MM.1S (cell line): ENCODE measurements around the gene WDR64.

ENCODE experiments used
- DNase-seq: peaks from one replicate; pipeline ENCODE4 v3.0.0-alpha.2; 2015
- H2AFZ ChIP-seq: fragments of 300-600 bp; sonication (generic); 2 replicates; pipeline ENCODE4 v1.6.0; 2016; ENCODE audit warnings: antibody characterized with exemption, low read length
- H3F3A ChIP-seq: fragments of 300-600 bp; sonication (generic); 2 replicates; pipeline ENCODE4 v1.6.1; 2016; ENCODE audit warnings: mild to moderate bottlenecking, antibody characterized with exemption, low read length, moderate library complexity, mixed read lengths; ENCODE audit not compliant: insufficient read depth
- H3K27ac ChIP-seq: fragments of 300-600 bp; sonication (generic); 2 replicates; pipeline ENCODE4 v1.5.1; 2016; ENCODE audit warnings: mild to moderate bottlenecking, low read length
- H3K27me3 ChIP-seq: fragments of 300-600 bp; sonication (generic); replicated peaks from 2 replicates; pipeline ENCODE4 v1.6.0; 2016; ENCODE audit warnings: low read length; ENCODE audit not compliant: insufficient read depth
- H3K36me3 ChIP-seq: fragments of 300-600 bp; sonication (generic); replicated peaks from 2 replicates; pipeline ENCODE4 v1.6.1; 2016; ENCODE audit warnings: mild to moderate bottlenecking, low read length, mixed read lengths; ENCODE audit not compliant: insufficient read depth
- H3K4me1 ChIP-seq: fragments of 300-600 bp; sonication (generic); 2 replicates; pipeline ENCODE4 v1.6.1; 2016; ENCODE audit warnings: low read length, mixed read lengths
- H3K4me2 ChIP-seq: fragments of 300-600 bp; sonication (generic); 2 replicates; pipeline ENCODE4 v1.6.0; 2016; ENCODE audit warnings: low read depth, low read length
- H3K4me3 ChIP-seq: fragments of 300-600 bp; sonication (generic); 2 replicates; pipeline ENCODE4 v1.5.1; 2016; ENCODE audit warnings: low read length, mixed read lengths
- H3K79me2 ChIP-seq: fragments of 300-600 bp; sonication (generic); 2 replicates; pipeline ENCODE4 v1.6.1; 2016; ENCODE audit warnings: mixed run types, low read length, mixed read lengths
- H3K9ac ChIP-seq: fragments of 300-600 bp; sonication (generic); 2 replicates; pipeline ENCODE4 v1.6.1; 2016; ENCODE audit warnings: low read length, mixed read lengths
- H3K9me2 ChIP-seq: fragments of 300-600 bp; sonication (generic); replicated peaks from 2 replicates; pipeline ENCODE4 v1.6.1; 2016; ENCODE audit warnings: mild to moderate bottlenecking, low read length, mixed read lengths; ENCODE audit not compliant: insufficient read depth
- H3K9me3 ChIP-seq: fragments of 300-600 bp; sonication (generic); replicated peaks from 2 replicates; pipeline ENCODE4 v1.6.1; 2016; ENCODE audit warnings: mild to moderate bottlenecking, low read length, mixed read lengths; ENCODE audit not compliant: insufficient read depth
- H4K20me1 ChIP-seq: fragments of 300-600 bp; sonication (generic); 2 replicates; pipeline ENCODE4 v1.6.1; 2016; ENCODE audit warnings: mild to moderate bottlenecking, low read length, moderate library complexity, mixed read lengths; ENCODE audit not compliant: insufficient read depth
- CTCF ChIP-seq: fragments of 300-600 bp; sonication (generic); IDR thresholded peaks from 2 replicates; pipeline ENCODE4 v1.5.1; 2016; ENCODE audit warnings: antibody characterized with exemption, low read length, mixed read lengths
- EZH2 ChIP-seq: fragments of 300-600 bp; sonication (generic); optimal IDR thresholded peaks from 2 replicates; pipeline ENCODE3; 2017; ENCODE audit warnings: low read depth, mild to moderate bottlenecking, antibody characterized with exemption, low read length, mixed read lengths
- EZH2phosphoT487 ChIP-seq: fragments of 300-600 bp; sonication (generic); IDR thresholded peaks from 2 replicates; pipeline ENCODE4 v1.6.1; 2018; ENCODE audit warnings: antibody characterized with exemption, low read length

Gene WDR64

DNA sequence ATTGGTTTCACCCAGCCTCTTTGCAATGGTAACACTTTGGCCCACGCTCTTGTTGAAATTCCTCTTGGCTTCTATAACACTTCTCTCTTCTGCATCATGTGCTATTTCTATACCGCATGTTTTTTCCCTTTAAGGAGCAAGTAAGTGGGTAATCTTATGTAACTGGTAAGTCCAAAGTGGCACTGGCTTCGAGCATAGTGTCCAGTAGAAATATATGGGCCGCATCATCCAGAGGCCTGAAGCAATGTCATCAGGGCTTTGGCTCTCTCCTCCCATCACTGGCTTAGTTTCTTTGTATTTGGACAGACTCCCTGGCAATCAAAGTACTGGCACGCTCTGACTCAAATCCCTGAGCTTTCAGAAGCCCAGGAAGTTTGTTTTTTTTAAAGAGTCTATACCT lies 29.4 kb upstream of the WDR64 start:
- no peaks in the 10 kb centered on the region for H3K79me2 ChIP-seq
- H3K4me1 ChIP-seq = peaks cover 5% of the 10 kb centered on the region; the same call in 1 of the 2 replicates
- no peak overlapping the region for H2AFZ ChIP-seq
- no peaks in the 10 kb centered on the region for H3K36me3 ChIP-seq
- H3K4me3 ChIP-seq = no peak overlapping the region
- no peaks in the 10 kb centered on the region for H4K20me1 ChIP-seq
- DNase-seq = no peak
- TF ChIP-seq EZH2phosphoT487 (no peak), CTCF (no peak), EZH2 (no peak)
- no peaks in the 10 kb centered on the region for H3K27me3 ChIP-seq
- H3K9me3 ChIP-seq = no peaks in the 10 kb centered on the region
- H3K27ac ChIP-seq = no peak overlapping the region
- H3K9me2 ChIP-seq = no peaks in the 10 kb centered on the region
- no peak overlapping the region for H3K4me2 ChIP-seq
- H3K9ac ChIP-seq = no peak overlapping the region
- H3F3A ChIP-seq = peaks cover 2% of the 10 kb centered on the region; the same call in 1 of the 2 replicates

DNA sequence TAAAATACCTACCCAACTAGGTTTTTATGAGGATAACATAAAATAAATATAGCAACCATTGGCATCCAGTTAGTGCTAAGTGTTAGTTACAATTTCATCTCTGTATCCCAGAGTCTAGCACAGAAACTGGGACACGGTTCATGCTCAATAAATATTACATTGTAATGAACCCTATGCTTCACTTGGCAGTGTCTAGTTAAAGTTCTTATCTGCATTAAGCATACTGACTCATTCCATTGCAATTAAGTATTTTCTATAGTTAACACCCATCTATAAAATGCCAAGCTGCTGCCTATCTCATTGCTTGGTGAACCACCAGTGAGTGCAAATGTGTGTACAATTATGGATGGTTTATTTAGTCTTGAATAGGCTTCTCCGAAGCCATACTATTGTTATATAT lies 27.1 kb upstream of the WDR64 start:
- H3K4me1 ChIP-seq = peaks cover 13% of the 10 kb centered on the region; the same call in 1 of the 2 replicates
- no peaks in the 10 kb centered on the region for H3K9me3 ChIP-seq
- H3F3A ChIP-seq = peaks cover 11% of the 10 kb centered on the region
- H3K79me2 ChIP-seq = peaks cover 2% of the 10 kb centered on the region
- no peak overlapping the region for H2AFZ ChIP-seq
- H3K27ac ChIP-seq = no peak overlapping the region
- H3K27me3 ChIP-seq = no peaks in the 10 kb centered on the region
- DNase-seq = no peak
- no peak overlapping the region for H3K4me2 ChIP-seq
- no peaks in the 10 kb centered on the region for H4K20me1 ChIP-seq
- H3K36me3 ChIP-seq = no peaks in the 10 kb centered on the region
- no peak for TF ChIP-seq EZH2phosphoT487
- H3K9me2 ChIP-seq = no peaks in the 10 kb centered on the region
- H3K9ac ChIP-seq = no peak overlapping the region
- H3K4me3 ChIP-seq = no peak overlapping the region

- peak overlapping the region; percentile 70 for H2AFZ ChIP-seq
- H3K36me3 ChIP-seq = no peaks in the 10 kb centered on the region; the same call in 1 of the 2 replicates
- peak overlapping the region; percentile 40; the same call in 1 of the 2 replicates for H3K9ac ChIP-seq
- H3K27me3 ChIP-seq = no peaks in the 10 kb centered on the region
- peak; percentile 77 for DNase-seq
- H3K79me2 ChIP-seq = peaks cover 11% of the 10 kb centered on the region
- peak overlapping the region; percentile 64 for H3K27ac ChIP-seq
- peak overlapping the region; percentile 76 for H3K4me2 ChIP-seq
- no peaks in the 10 kb centered on the region for H3K9me2 ChIP-seq
- peak overlapping the region; percentile 53 for H3K4me3 ChIP-seq
- H3K4me1 ChIP-seq = peaks cover 13% of the 10 kb centered on the region; the same call in 1 of the 2 replicates
- peaks cover 11% of the 10 kb centered on the region for H3F3A ChIP-seq
- no peaks in the 10 kb centered on the region for H4K20me1 ChIP-seq
- TF ChIP-seq EZH2phosphoT487 = no peak
- TF ChIP-seq CTCF = peak; percentile 78
- no peaks in the 10 kb centered on the region for H3K9me3 ChIP-seq
These were observed 24.4 kb upstream of the WDR64 start for GRCh38 chr1:241627453-241628259.

- Histone ChIP-seq H4K20me1 (no peaks in the 10 kb centered on the region), H3K36me3 (peaks cover 11% of the 10 kb centered on the region), H3K4me2 (no peak overlapping the region), H3K27ac (no peak overlapping the region), H3K9ac (no peak overlapping the region), H2AFZ (no peak overlapping the region), H3K27me3 (no peaks in the 10 kb centered on the region), H3K4me3 (no peak overlapping the region), H3K9me2 (no peaks in the 10 kb centered on the region), H3F3A (peaks cover 11% of the 10 kb centered on the region), H3K79me2 (peaks cover 35% of the 10 kb centered on the region), H3K4me1 (peaks cover 13% of the 10 kb centered on the region; the same call in 1 of the 2 replicates), H3K9me3 (no peaks in the 10 kb centered on the region)
- TF ChIP-seq EZH2phosphoT487 = no peak
- TF ChIP-seq CTCF = no peak
- no peak for TF ChIP-seq EZH2
- DNase-seq = no peak
These were observed 22.1 kb upstream of the WDR64 start for GRCh38 chr1:241630005-241630404.
